HK-2 (cell line): Measurements from ENCODE around the gene LRRC1.

Experiments used
- DNase-seq: peaks from one replicate; pipeline ENCODE4 v3.0.0-alpha.2; 2018; ENCODE audit not compliant: unreplicated experiment

The LRRC1 gene

GRCh38 chr6:53887316-53887715, 92.5 kb downstream of the LRRC1 start:
- no peak for DNase-seq

- DNase-seq: no peak
These were observed 94.1 kb downstream of the LRRC1 start for GRCh38 chr6:53888931-53889330.

- no peak for DNase-seq
These were observed 94.6 kb downstream of the LRRC1 start for GRCh38 chr6:53889365-53889764.

DNA sequence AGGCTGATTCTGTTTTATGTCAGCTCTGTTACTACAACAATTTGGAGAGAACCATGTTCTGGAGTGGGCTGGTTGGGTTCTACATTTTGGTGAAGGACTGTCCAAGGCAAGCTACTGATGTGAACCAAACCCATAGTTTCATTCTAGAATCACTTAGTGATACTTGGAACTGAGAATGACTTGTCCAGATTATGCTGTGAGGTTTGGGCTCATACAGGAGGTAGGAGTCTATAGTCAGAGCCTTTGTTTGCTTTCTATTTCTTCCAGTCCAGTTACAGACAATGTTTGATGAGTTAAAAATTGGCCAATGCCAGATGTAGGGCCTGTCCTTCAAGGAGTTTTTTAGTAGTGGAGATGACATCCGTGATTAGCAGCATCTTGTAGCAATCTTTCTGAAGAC, 97.9 kb downstream of the LRRC1 start:
- DNase-seq: no peak

DNA sequence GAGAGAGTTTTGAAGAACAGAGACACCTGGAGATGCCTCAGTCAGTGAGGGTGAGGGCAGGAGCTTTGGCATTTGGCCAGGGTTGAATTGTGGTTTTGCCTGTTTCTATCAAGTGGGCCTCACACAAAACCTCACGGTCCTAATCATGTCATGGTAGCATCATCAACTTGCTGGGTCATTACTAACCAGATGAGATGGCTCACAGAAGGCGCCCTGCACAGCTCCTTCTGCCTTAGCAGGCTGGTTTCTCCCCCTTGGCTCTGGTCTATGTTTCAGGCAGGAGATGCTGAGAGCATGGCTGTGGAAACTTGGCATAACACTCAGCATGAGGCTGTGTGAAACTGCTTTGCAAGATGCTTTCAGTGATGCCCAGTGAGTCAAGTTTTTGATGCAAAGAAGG, 99.3 kb downstream of the LRRC1 start:
- DNase-seq: peak; percentile 60

DNA sequence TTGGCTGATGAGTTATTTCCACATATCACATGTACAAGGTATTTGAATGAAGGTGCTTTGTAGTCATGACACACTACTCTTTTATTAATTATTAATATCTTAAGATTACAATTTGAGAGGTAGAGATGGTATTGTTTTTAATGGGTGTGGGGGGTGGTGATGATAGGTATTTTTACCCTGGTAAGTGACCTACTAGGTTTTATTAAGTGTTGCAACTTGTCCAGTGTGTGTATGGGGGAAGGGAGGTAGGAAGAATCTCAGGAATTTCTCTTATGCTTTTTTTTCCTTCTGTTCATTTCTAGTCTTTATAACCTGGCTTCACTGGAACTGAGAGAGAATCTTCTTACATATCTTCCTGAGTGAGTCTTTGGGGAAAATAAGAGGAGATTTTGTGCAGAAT, 101.4 kb downstream of the LRRC1 start:
- DNase-seq: no peak

- DNase-seq: no peak
These were observed 103.4 kb downstream of the LRRC1 start for GRCh38 chr6:53898026-53898795.

DNA sequence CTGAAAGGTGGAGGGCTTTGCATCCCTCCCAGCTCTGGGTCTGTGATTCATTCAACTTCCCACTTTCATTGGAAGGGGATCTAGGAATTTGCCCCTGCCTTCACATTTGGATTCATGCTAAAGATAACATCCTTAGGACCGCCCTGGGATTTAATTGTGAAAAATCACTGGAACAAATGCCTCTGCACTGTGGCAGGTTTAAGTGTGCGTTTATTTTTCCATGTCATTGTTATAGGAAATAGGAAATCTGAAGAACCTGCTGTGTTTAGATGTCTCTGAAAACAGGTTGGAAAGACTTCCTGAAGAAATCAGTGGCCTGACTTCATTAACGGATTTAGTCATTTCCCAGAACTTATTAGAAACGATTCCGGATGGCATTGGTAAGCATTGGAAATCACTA, 104.7 kb downstream of the LRRC1 start:
- no peak for DNase-seq

DNA sequence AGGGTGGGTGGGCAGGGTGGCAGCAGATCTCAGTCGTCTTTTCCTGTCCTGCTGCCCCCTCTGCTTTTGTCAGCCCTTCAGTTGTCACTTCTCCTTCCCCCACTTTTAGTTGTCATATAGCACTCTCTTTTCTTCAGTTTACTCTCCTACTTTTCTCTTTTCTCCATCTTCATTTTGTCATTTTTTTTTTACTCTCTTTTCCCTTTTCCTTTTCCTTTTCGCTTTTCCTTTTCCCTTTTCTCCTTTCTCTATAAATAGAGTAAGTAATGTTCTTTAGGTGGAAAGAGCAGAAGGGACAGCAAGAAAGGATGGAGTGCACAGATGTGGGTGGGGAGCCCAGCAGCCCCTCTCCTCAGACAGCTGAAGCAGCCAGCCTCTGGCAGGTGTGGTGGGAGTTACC, 108.6 kb downstream of the LRRC1 start:
- DNase-seq: no peak

DNA sequence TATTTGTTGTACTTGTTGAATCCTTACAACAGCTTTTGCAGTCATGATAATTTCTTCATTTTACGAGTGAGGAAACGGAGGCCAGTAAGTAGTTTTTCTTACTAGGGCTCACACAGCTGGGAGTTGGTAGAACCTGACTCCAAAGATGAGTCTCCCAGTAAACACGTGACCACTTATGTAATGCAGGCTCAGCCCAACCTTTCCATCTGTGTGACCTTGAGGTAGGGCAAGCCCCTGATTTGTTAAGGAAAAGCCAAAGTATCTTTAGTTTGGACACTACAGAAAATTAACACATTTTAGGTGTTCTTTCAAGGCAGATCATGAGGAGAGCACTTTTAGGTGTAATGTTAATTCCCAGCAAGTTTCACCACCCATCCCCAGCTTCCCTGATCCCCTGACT, 111.3 kb downstream of the LRRC1 start:
- DNase-seq: no peak

DNA sequence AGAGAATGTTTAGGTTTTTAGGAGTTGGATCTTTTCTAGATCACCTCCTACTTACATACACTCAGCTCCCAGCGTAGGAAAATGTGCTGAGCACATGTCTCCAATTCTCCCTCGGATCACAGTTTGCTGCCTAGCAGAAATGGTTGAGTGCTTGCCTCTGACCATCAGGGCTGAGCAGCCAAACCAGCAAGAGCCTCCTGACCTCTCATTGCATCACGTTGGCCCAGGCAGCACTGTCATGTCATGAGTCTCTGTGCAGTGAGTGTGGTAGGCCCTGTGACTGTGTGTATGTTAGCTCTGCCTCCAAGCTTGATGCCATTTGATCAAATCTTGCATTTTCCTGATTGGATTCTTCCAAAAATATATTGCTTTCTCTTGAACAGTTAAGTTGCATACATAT, 112.0 kb downstream of the LRRC1 start:
- DNase-seq: no peak

DNA sequence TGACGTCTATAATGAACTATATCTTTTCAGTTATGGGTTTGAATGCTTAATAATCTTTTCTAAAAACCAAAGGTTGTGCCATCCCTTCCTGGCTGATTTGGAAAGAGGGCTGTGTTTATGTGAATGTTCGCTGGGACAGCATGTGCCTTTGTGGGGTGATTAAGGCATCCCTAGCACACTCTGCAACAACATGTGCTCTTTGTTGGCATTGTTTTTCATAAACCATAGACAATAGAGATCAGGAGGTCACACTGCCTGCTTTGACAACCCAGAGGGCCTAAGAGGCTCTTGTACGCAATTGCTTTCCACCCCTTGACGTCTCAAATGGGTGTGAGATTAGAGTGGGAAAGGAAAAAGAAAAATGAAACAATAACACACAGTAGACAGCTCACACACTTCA, 116.0 kb downstream of the LRRC1 start:
- DNase-seq: no peak

DNA sequence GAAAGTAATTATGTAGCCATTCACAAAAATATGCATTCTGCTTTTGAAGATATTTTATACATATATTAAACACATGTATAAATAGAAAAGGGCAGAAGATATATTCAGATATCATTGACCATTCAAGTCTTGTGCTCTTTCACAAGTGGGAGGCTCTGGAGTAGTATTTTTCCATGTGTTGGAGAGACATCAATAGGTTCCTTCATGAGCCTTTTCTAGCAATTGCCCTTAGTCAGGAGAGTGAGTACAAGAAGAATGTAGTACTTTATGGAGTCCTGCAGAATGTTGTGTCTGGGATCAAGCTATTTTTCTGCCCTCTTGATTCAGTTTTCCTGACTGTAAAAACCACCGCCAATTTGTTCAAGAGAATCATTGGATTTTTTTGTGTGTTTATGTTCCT, 117.9 kb downstream of the LRRC1 start:
- no peak for DNase-seq

- DNase-seq: no peak
These were observed 118.5 kb downstream of the LRRC1 start for GRCh38 chr6:53913286-53913685.

DNA sequence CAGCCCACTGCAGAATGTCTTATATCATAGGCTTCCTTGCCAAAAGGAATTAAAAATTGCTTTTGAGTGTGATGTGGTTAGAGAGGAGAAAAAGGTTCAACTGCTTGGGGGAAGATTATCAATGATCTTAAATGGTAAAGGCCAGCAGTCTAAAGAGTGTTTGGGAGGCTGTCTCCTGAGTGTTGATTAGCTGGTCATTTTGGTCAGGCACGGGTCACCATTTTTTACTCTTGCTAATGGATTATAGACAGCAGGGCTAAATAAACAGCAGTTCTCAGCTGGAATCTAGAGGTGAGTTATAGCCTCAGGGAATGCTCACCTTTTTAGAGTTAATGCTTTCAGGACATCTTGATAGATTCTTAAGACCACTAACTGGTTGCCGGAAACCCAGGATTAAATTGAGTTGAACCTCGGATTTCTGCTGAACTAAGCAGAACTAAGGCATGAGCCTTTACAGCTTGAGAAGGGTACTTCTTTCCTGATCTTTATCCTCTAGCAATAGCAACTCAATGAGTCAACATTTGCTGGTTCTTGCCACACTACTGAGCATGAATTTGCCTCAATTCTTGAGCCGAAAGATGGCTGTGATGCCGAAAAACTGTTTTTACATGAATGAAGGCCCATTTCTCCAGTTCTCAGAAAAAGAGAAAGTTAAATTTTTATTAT, 120.4 kb downstream of the LRRC1 start:
- no peak for DNase-seq

GRCh38 chr6:53916804-53917463, 122.1 kb downstream of the LRRC1 start:
- DNase-seq: peak; percentile 43

DNA sequence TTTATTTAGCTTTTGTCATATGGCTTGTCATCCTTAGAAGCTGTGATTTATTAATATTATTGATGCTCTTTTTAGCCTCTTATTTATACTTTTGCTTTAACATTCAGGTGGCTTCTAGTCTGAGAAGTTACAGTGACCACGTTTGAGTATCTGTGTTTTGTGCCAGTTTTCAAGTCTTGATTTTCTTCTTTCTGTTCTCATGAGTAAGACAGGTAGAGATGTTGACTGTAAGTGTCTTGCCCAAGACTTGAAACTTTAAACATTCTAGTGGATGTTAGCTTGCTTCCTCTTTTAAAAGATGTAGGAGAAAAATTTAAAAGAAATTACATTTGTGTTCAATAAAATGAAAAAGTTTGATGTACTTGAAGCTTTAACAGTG, 122.6 kb downstream of the LRRC1 start:
- no peak for DNase-seq

- DNase-seq: no peak
These were observed 124.2 kb downstream of the LRRC1 start for GRCh38 chr6:53918854-53919510.

- DNase-seq: no peak
These were observed 125.1 kb downstream of the LRRC1 start for GRCh38 chr6:53919881-53920360.

DNA sequence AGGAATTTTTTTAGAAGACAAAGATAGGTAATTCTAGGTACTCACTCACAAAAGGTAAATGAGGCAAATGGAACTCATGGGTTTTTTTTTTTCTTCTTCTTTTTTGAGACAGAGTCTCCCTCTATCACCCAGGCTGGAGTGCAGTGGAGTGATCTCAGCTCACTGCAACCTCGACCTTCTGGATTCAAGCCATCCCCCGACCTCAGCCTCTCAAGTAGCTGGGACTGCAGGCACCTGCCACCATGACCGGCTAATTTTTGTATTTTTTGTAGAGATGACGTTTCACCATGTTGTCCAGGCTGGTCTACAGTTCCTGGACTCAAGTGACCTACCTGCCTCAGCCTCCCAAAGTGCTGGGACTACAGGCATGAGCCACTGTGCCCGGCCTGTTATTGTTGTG, 126.1 kb downstream of the LRRC1 start:
- no peak for DNase-seq

GRCh38 chr6:53921639-53922038, 126.8 kb downstream of the LRRC1 start:
- no peak for DNase-seq

- no peak for DNase-seq
These were observed 127.8 kb downstream of the LRRC1 start for GRCh38 chr6:53922539-53922981.
